ENCODE results near the gene CHPT1.

CHPT1 gene

GRCh38 chr12:101695706-101696105 is 1.7 kb upstream of the CHPT1 start:
- Histone ChIP-seq H3K27me3 (no peaks in the 10 kb centered on the region), H3K9ac (no peak overlapping the region), H3K36me3 (no peaks in the 10 kb centered on the region), H4K20me1 (peaks cover 0 to 12% (median 0%) of the 10 kb centered on the region in 11 experiments; a peak in 6 of 22 replicates), H3K27ac (no peak overlapping the region), H3K4me3 (no peak overlapping the region), H3K9me3 (replicated peaks in 1 of 11) (peaks cover 0 to 6% (median 0%) of the 10 kb centered on the region in 11 experiments; a peak in 1 of 22 replicates), H3K4me2 (no peak overlapping the region), H3K4me1 (peaks cover 17 to 43% (median 30%) of the 10 kb centered on the region in 10 experiments)
- no peak for TF ChIP-seq Cebpa-rat (IDR thresholded peaks at IDR 0.05)

GRCh38 chr12:101696251-101697196 is 916 bp upstream of the CHPT1 start:
- Histone ChIP-seq H3K27me3 (no peaks in the 10 kb centered on the region), H3K4me2 (peak overlapping the region; percentile 72 to 97 (median 88)), H3K36me3 (no peaks in the 10 kb centered on the region), H3K27ac (peak overlapping the region in 10 of 11 experiments; percentile 21 to 89 (median 86); a peak in 19 of 22 replicates), H3K9me3 (replicated peaks in 1 of 11) (peaks cover 0 to 6% (median 0%) of the 10 kb centered on the region in 11 experiments; a peak in 1 of 22 replicates), H3K9ac (peak overlapping the region; percentile 83 to 93 (median 87); a peak in 21 of 22 replicates), H4K20me1 (peaks cover 0 to 19% (median 6%) of the 10 kb centered on the region in 11 experiments; a peak in 8 of 22 replicates), H3K4me1 (peaks cover 17 to 42% (median 29%) of the 10 kb centered on the region in 10 experiments), H3K4me3 (peak overlapping the region; percentile 77 to 95 (median 92))
- TF ChIP-seq Cebpa-rat (IDR thresholded peaks at IDR 0.05): peak in 5 of 11 experiments; percentile 6 to 78 (median 44); a peak in 6 of 22 replicates

DNA sequence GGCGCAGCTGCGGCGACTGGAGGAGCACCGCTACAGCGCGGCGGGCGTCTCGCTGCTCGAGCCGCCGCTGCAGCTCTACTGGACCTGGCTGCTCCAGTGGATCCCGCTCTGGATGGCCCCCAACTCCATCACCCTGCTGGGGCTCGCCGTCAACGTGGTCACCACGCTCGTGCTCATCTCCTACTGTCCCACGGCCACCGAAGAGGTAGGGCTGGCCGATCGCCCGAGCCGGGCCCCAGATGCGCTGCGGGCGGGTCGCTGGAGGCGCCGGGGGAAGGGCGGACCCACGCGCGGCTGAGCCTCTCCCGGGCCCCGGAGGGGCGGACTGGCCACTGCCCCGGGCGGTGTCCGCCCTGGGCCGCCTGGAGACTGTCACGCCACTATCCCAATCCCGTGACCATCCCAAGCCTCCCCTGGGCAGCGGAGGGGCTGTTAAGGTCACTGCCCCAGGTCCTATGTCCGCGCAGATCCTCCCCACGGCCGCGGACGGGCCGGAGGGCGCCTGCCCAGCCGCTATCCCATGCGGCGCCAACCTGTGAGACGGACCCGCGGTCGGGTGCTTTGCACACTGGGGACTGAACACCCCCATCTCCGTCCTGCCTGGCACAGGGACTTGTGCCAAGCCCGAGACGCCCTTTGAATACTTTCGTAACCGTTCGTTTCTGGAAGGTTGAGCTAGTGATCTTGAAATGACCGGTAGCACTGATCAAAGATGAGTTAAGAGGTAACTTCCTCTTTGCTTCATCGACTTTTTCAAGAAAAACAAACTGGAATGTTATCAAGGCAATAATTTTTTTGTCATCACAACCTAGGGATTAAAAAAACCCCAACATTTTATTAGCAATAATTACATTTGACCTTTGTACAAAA is 725 bp downstream of the CHPT1 start:
- H3K4me2 ChIP-seq: peak overlapping the region; percentile 74 to 99 (median 97)
- H3K27ac ChIP-seq: peak overlapping the region; percentile 67 to 89 (median 84); a peak in 21 of 22 replicates
- no peaks in the 10 kb centered on the region for H3K27me3 ChIP-seq
- peaks cover 0 to 35% (median 17%) of the 10 kb centered on the region in 11 experiments; a peak in 9 of 22 replicates for H4K20me1 ChIP-seq
- peak overlapping the region; percentile 77 to 95 (median 92) for H3K4me3 ChIP-seq
- peak overlapping the region; percentile 83 to 93 (median 87) for H3K9ac ChIP-seq
- H3K9me3 ChIP-seq (replicated peaks in 1 of 11): peaks cover 0 to 6% (median 0%) of the 10 kb centered on the region in 11 experiments; a peak in 1 of 22 replicates
- H3K4me1 ChIP-seq: peaks cover 17 to 45% (median 32%) of the 10 kb centered on the region in 10 experiments
- no peak for TF ChIP-seq Cebpa-rat (IDR thresholded peaks at IDR 0.05)
- peaks cover 0 to 4% (median 0%) of the 10 kb centered on the region in 11 experiments; a peak in 1 of 22 replicates for H3K36me3 ChIP-seq

- Histone ChIP-seq H3K4me3 (peak overlapping the region; percentile 77 to 95 (median 92)), H3K4me2 (peak overlapping the region; percentile 74 to 99 (median 97)), H3K9ac (peak overlapping the region; percentile 83 to 93 (median 87); a peak in 16 of 22 replicates), H3K9me3 (replicated peaks in 1 of 11) (peaks cover 0 to 6% (median 0%) of the 10 kb centered on the region in 11 experiments; a peak in 1 of 22 replicates), H3K27me3 (no peaks in the 10 kb centered on the region), H3K4me1 (peaks cover 17 to 49% (median 34%) of the 10 kb centered on the region in 10 experiments), H4K20me1 (peaks cover 0 to 39% (median 17%) of the 10 kb centered on the region in 11 experiments; a peak in 9 of 22 replicates), H3K36me3 (peaks cover 0 to 4% (median 0%) of the 10 kb centered on the region in 11 experiments; a peak in 1 of 22 replicates), H3K27ac (peak overlapping the region in 9 of 11 experiments; percentile 77 to 89 (median 88); a peak in 11 of 22 replicates)
- TF ChIP-seq Cebpa-rat (IDR thresholded peaks at IDR 0.05): no peak
These were observed 1.4 kb downstream of the CHPT1 start for GRCh38 chr12:101698800-101699347.

DNA sequence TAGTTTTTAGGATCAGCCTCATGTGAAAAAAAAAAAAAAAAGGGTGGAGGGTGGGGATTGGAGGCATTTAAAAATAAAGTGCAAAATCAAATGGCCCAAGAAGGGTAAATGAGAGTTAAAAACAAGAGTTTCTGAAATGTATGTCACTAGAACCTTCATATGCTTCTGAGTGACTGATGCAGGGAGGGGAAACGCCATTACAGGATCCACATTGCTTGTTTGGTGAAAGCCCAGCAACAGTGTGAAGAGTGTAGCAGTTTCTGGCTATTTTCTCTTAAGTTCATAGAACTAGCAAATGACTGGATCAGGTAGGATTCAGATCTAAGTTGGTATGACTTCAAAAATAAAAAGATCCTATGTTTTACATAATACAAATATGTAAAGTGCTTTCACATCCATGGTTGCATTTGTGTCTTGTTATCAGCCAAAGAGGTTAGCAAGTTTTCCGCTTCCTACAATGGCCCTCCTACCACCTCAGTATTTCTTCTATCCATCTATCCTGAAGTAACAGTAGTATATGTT is 2.9 kb downstream of the CHPT1 start:
- Histone ChIP-seq H3K36me3 (peaks cover 0 to 4% (median 0%) of the 10 kb centered on the region in 11 experiments; a peak in 1 of 22 replicates), H4K20me1 (peaks cover 0 to 39% (median 17%) of the 10 kb centered on the region in 11 experiments; a peak in 9 of 22 replicates), H3K4me2 (peak overlapping the region in 7 of 11 experiments; percentile 1 to 97 (median 17); a peak in 4 of 22 replicates), H3K27me3 (no peaks in the 10 kb centered on the region), H3K9me3 (replicated peaks in 1 of 11) (no peaks in the 10 kb centered on the region), H3K4me3 (no peak overlapping the region), H3K27ac (no peak overlapping the region), H3K4me1 (peaks cover 17 to 49% (median 34%) of the 10 kb centered on the region in 10 experiments), H3K9ac (no peak overlapping the region)
- TF ChIP-seq Cebpa-rat (IDR thresholded peaks at IDR 0.05): no peak

DNA sequence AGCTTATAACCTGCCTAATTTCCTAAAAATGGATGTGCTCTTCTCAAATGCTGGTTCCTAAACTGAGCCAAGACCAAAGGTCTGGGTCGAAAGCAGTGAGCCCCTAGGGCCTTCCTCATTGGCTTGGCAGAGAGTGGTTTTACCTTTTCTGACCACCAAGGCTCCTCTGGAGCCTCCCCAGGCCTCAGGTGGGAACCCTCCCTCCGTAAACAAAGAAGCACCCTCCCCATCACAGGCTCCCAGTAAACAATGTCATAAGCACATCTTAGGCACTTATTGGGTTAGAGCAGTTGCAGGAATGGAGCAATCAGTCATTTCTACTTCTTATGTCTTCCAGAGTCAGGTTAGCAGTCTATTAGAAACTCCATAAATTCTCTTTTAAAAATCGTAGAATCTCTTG is 6.0 kb downstream of the CHPT1 start:
- H3K36me3 ChIP-seq: peaks cover 0 to 4% (median 0%) of the 10 kb centered on the region in 11 experiments; a peak in 1 of 22 replicates
- H4K20me1 ChIP-seq: peaks cover 0 to 46% (median 17%) of the 10 kb centered on the region in 11 experiments; a peak in 9 of 22 replicates
- no peaks in the 10 kb centered on the region for H3K27me3 ChIP-seq
- no peak overlapping the region for H3K4me3 ChIP-seq
- H3K4me1 ChIP-seq: peaks cover 8 to 36% (median 24%) of the 10 kb centered on the region in 10 experiments; a peak in 19 of 20 replicates
- H3K9me3 ChIP-seq (replicated peaks in 1 of 11): no peaks in the 10 kb centered on the region
- H3K9ac ChIP-seq: no peak overlapping the region
- H3K4me2 ChIP-seq: peak overlapping the region in 5 of 11 experiments; percentile 10 to 46 (median 30); a peak in 8 of 22 replicates
- H3K27ac ChIP-seq: no peak overlapping the region
- no peak for TF ChIP-seq Cebpa-rat (IDR thresholded peaks at IDR 0.05)

GRCh38 chr12:101706403-101706802 is 9.0 kb downstream of the CHPT1 start:
- Histone ChIP-seq H3K9ac (no peak overlapping the region), H4K20me1 (peaks cover 0 to 34% (median 7%) of the 10 kb centered on the region in 11 experiments; a peak in 8 of 22 replicates), H3K9me3 (replicated peaks in 1 of 11) (no peaks in the 10 kb centered on the region), H3K4me2 (no peak overlapping the region), H3K27ac (no peak overlapping the region), H3K36me3 (peaks cover 0 to 4% (median 0%) of the 10 kb centered on the region in 11 experiments; a peak in 1 of 22 replicates), H3K27me3 (no peaks in the 10 kb centered on the region), H3K4me3 (no peak overlapping the region), H3K4me1 (peaks cover 10 to 24% (median 16%) of the 10 kb centered on the region in 10 experiments; a peak in 19 of 20 replicates)
- no peak for TF ChIP-seq Cebpa-rat (IDR thresholded peaks at IDR 0.05)
